IPS DF 4.7 (cell line): Measurements from ENCODE around the gene REEP2.
"Not testable (repeated sequence)": the region's sequence is repeated elsewhere in the genome, so short reads cannot be mapped to it uniquely, and the experiment has no call there.

ENCODE experiments used
- DNase-seq: peaks from one replicate; pipeline ENCODE4 v3.0.0-alpha.2; 2013; ENCODE audit warnings: low spot score; ENCODE audit errors: extremely low read depth

Gene REEP2

DNA sequence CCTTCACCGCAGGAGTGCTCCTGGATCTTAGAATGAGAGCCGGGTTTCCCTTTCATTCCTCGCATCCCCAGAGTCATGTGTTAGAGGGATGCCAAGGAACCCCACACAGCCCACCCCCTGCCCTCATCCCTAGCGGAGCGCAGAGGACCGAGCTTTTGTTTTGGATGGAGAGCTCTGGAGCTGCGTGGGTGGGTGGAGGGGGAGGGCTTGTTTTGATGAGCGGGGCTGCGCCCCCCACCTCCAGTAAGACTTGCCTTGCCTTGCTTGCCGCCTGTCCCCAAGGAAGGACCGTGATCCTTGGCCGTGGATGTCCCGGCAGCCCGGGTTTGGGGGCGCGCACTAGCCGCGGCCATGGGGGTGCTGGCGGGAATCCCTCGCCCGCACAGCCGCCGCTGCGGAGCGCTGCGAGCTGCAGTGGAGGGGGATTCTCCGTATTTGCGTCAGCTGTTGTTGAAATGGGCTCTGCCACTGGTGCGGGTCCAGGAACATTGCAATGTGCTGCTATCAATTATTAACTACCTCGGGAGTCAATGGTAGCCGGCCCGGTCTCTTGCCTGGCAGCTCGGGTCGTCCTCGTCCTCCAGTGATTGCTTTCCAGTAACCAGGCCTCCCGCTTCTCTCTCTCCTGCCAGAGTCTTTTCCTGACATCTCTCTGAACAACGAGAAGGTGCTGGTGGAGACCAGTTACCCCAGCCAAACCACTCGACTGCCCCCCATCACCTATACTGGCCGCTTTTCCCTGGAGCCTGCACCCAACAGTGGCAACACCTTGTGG, 27.5 kb downstream of the REEP2 start:
- no peak for DNase-seq

DNA sequence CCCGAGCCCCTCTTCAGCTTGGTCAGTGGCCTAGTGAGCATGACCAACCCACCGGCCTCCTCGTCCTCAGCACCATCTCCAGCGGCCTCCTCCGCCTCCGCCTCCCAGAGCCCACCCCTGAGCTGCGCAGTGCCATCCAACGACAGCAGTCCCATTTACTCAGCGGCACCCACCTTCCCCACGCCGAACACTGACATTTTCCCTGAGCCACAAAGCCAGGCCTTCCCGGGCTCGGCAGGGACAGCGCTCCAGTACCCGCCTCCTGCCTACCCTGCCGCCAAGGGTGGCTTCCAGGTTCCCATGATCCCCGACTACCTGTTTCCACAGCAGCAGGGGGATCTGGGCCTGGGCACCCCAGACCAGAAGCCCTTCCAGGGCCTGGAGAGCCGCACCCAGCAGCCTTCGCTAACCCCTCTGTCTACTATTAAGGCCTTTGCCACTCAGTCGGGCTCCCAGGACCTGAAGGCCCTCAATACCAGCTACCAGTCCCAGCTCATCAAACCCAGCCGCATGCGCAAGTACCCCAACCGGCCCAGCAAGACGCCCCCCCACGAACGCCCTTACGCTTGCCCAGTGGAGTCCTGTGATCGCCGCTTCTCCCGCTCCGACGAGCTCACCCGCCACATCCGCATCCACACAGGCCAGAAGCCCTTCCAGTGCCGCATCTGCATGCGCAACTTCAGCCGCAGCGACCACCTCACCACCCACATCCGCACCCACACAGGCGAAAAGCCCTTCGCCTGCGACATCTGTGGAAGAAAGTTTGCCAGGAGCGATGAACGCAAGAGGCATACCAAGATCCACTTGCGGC, 28.2 kb downstream of the REEP2 start:
- no peak for DNase-seq

- no peak for DNase-seq
Measured at GRCh38 chr5:138467711-138468132, 28.9 kb downstream of the REEP2 start.

DNA sequence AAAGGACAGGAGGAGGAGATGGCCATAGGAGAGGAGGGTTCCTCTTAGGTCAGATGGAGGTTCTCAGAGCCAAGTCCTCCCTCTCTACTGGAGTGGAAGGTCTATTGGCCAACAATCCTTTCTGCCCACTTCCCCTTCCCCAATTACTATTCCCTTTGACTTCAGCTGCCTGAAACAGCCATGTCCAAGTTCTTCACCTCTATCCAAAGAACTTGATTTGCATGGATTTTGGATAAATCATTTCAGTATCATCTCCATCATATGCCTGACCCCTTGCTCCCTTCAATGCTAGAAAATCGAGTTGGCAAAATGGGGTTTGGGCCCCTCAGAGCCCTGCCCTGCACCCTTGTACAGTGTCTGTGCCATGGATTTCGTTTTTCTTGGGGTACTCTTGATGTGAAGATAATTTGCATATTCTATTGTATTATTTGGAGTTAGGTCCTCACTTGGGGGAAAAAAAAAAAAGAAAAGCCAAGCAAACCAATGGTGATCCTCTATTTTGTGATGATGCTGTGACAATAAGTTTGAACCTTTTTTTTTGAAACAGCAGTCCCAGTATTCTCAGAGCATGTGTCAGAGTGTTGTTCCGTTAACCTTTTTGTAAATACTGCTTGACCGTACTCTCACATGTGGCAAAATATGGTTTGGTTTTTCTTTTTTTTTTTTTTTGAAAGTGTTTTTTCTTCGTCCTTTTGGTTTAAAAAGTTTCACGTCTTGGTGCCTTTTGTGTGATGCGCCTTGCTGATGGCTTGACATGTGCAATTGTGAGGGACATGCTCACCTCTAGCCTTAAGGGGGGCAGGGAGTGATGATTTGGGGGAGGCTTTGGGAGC, 29.5 kb downstream of the REEP2 start:
- DNase-seq: no peak

DNA sequence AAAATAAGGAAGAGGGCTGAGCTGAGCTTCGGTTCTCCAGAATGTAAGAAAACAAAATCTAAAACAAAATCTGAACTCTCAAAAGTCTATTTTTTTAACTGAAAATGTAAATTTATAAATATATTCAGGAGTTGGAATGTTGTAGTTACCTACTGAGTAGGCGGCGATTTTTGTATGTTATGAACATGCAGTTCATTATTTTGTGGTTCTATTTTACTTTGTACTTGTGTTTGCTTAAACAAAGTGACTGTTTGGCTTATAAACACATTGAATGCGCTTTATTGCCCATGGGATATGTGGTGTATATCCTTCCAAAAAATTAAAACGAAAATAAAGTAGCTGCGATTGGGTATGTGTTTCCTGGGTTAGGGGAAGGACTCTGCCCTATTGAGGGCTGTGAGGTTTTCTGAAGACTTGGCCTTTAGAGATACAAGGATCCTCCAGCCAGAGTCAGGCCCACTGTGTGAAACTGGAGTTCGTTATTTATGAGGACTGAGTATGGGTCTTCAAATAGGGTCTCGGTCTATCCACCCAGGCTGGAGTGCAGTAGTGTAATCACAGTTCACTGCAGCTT, 30.2 kb downstream of the REEP2 start:
- no peak for DNase-seq

- DNase-seq: no peak
Measured at GRCh38 chr5:138469540-138470321, 30.9 kb downstream of the REEP2 start.

DNA sequence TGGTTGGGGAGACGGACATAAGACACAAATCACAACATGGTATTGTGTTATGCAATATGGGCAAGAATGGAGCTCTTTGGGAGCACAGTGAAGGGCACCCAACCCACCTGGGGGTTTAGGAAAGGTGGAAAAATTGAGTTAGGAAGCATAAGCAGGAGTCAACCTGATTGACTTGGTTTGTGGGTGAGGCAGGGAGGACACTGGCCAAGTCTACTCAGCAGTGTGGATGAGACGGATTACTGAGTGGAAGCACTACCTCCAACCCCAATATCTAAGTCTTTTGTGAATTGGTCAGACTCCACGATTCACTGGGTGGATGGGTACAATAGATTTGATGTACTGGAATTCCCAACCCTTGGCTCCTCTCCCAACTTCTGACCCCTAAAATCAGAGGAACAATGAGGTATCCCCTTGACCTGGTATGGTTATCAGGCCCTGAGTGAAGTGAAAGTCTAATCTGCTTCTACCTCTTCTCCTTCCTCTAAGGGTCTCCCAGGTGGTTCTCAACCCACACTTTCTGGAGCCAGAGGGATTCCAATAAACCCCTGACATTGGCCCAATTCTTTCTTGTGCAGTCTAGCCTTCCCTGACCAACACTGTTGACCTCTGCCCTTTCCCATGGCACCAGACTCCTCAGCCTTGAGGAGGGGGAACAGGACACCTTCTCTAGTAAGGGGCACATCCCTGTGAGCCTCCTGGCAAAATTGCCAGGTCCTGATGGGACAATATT, 31.6 kb downstream of the REEP2 start:
- no peak for DNase-seq

GRCh38 chr5:138471052-138471361, 32.1 kb downstream of the REEP2 start:
- DNase-seq: no peak

DNA sequence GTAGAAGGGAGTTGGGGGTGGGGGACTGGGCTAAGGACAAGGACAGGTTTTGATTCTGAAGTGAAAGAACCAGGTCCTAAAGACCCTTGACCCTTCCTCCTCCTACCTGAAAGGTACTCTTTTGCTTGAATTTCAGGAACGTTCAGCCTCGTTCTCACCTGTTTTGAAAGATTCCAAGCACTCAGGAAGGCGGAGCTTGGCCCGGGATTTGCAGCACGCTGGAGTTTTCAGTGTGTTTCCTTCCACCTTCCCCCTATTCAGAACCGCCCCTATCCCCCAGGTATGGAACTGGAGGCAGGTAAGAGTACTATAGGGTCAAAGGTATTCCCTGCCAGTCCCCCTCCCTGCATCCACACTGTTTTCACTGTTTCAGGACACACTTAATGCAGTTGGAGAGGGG, 33.5 kb downstream of the REEP2 start:
- DNase-seq: no peak

DNA sequence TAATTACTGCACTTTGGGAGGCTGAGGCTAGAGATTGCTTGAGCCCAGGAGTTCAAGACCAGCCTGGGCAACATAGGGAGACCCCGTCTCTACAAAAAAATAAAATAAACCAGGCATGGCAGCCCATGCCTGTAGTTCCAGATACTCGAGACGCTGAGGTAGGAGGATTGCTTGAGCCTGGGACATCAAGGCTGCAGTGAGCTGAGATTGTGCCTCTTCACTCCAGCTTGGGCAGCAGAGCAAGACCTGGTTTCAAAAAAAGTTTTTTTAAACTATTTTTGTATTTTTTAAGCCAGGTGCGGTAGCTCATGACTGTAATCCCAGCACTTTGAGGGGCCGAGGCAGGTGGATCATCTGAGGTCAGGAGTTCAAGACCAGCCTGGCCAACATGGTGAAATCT, 34.3 kb downstream of the REEP2 start:
- DNase-seq: not testable (repeated sequence)

GRCh38 chr5:138476918-138477317, 38.1 kb downstream of the REEP2 start:
- DNase-seq: no peak

GRCh38 chr5:138482638-138483037, 43.8 kb downstream of the REEP2 start:
- no peak for DNase-seq

GRCh38 chr5:138488481-138488945, 49.7 kb downstream of the REEP2 start:
- no peak for DNase-seq

- no peak for DNase-seq
Measured at GRCh38 chr5:138489683-138490061, 50.8 kb downstream of the REEP2 start.

DNA sequence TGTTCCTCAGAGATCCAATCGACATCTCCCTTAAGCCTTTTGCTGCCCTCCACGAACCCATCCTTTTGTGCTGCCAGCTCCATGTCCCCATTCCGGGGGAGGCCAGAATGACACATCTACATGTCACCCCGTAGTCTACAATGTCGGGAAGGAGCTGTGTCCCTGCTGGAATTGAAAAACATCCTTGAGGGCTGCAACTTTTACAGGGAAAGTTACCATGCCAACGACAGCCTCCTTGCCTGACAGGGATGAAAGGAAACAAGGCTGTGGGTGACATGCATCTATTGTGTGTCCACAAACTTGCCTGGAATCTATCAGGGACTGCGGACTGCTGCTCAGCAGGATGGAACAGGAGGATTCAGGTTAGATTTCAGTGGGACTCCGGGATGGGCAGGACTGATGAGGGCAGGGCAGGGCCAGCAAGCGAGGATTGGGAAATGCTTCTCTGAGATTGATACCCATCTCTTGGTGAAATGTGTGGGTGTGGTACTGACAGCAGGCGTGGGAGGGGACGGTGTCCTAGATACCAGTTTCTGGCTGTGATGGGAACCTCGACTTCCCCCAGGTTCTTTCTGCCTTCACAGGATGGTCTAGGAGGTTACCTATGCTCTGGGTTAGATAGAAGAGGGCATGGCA, 51.9 kb downstream of the REEP2 start:
- no peak for DNase-seq

- no peak for DNase-seq
Measured at GRCh38 chr5:138491284-138491648, 52.4 kb downstream of the REEP2 start.

- no peak for DNase-seq
Measured at GRCh38 chr5:138491669-138492559, 53.1 kb downstream of the REEP2 start.

DNA sequence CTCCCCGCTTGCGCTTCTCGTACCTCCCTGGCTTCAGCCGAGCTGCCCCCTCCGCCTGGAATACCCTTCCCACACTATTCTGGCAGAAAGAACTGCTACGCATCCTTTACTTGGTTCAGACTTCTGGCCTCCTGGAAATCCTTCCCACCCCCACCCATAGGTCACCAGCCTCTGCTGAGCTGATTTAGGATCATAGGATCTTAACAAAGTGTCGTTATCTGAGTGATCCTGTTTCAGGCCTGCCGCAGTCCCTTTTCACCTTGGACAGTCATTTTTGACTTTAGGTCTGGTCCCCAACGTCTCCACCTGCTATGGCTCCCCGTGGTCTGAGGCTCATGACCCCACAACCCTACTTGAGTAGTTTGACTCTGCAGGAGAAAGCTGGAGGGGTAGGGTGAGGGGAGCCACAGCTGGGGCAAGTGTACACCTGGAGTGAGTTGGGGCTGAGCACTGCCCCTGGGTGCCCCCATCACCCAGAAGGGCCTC, 53.7 kb downstream of the REEP2 start:
- no peak for DNase-seq

GRCh38 chr5:138495351-138495750, 56.5 kb downstream of the REEP2 start:
- no peak for DNase-seq
